Measurements from ENCODE around the gene NHEJ1. TPM values are rescaled to one million over a fixed set of nuclear protein-coding genes. Genes with fewer than 3 reads are reported as not detected.
A peak's percentile ranks its signal among the peaks of the same experiment; 100 is the strongest.

The NHEJ1 gene
- total RNA-seq, 1 experiment from 2014 or later = 11.5 TPM

DNA sequence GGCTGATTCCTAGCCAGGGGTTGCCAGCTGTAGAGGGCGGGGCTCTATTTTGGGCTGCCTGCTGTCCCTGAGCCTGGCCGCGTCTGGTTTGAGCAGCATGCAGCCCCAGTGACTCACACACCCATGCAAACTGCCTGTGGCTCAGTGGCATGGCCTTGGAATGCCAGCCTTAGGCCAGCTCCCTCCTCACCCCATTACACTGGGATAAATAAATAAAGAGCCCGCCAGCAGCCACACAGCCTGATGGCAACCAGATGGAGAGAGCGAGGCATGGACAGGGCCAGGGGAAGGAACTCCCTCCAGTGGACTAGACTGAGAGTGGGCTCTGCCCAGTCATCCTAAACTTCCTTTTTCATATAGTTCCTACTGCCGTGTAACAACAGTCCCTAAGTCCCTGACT is 18.3 kb downstream of the NHEJ1 start:
- CTCF ChIA-PET = interaction anchor here (1.1 to 2.3 kb wide), 6 partner anchors 9 to 161 kb away, joined by 3 to 7 read pairs (median 4); no protein-coding TSS in a partner anchor
- Mint-ChIP-seq H3K27me3 (ENCODE audit: insufficient read depth, unreplicated experiment) (no peaks in the 10 kb centered on the region), H3K36me3 (ENCODE audit: insufficient read depth, unreplicated experiment) (peaks cover 45% of the 10 kb centered on the region), H3K4me3 (ENCODE audit: unreplicated experiment) (no peak overlapping the region), H3K27ac (ENCODE audit: low read depth, unreplicated experiment) (peak overlapping the region; percentile 44), H3K4me1 (ENCODE audit: insufficient read depth, unreplicated experiment) (peaks cover 27% of the 10 kb centered on the region), H3K9me3 (ENCODE audit: unreplicated experiment) (no peaks in the 10 kb centered on the region)
- POLR2A ChIA-PET = interaction anchor here (0.5 kb wide), 1 partner anchor 278 kb away, joined by 3 read pairs; no protein-coding TSS in a partner anchor
- TF ChIP-seq, protein P1, sequence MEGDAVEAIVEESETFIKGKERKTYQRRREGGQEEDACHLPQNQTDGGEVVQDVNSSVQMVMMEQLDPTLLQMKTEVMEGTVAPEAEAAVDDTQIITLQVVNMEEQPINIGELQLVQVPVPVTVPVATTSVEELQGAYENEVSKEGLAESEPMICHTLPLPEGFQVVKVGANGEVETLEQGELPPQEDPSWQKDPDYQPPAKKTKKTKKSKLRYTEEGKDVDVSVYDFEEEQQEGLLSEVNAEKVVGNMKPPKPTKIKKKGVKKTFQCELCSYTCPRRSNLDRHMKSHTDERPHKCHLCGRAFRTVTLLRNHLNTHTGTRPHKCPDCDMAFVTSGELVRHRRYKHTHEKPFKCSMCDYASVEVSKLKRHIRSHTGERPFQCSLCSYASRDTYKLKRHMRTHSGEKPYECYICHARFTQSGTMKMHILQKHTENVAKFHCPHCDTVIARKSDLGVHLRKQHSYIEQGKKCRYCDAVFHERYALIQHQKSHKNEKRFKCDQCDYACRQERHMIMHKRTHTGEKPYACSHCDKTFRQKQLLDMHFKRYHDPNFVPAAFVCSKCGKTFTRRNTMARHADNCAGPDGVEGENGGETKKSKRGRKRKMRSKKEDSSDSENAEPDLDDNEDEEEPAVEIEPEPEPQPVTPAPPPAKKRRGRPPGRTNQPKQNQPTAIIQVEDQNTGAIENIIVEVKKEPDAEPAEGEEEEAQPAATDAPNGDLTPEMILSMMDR (IDR thresholded peaks at IDR 0.05; ENCODE audit: unreplicated experiment) = no peak
- BruUV-seq (replicated peaks) = no TSS peak
- DNase-seq (ENCODE audit: unreplicated experiment) = peak; percentile 88
- intact Hi-C loops (cut with micrococcal nuclease) = loop anchor here (2.0 kb wide), 1 partner anchor 18 kb away; no protein-coding TSS in a partner anchor

DNA sequence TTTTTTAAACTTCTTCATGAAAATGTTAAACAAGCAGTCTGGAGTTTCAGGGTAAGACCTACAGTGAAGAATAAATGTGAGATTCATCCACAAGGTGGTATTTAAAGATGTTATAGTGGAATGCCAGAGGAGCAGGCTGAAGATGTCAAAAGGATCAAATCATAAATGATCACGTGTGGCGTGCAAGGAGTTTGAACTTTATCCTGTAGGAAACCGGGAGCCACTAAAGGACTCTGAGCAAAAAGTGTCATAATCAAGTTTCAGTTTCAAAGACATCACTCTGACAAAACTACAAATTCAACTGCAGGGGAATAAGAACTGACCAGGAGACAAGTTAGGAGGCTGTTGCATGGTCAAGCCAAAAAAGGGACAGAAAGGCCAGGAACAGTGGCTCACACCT is 19.9 kb downstream of the NHEJ1 start:
- CTCF ChIA-PET = interaction anchor here (0.8 to 1.2 kb wide), 3 partner anchors 14 to 111 kb away, joined by 3 to 9 read pairs (median 6); no protein-coding TSS in a partner anchor
- Mint-ChIP-seq H3K36me3 (ENCODE audit: insufficient read depth, unreplicated experiment) (peaks cover 34% of the 10 kb centered on the region), H3K9me3 (ENCODE audit: unreplicated experiment) (no peaks in the 10 kb centered on the region), H3K4me1 (ENCODE audit: insufficient read depth, unreplicated experiment) (peaks cover 21% of the 10 kb centered on the region), H3K27me3 (ENCODE audit: insufficient read depth, unreplicated experiment) (no peaks in the 10 kb centered on the region), H3K27ac (ENCODE audit: low read depth, unreplicated experiment) (peak overlapping the region; percentile 75), H3K4me3 (ENCODE audit: unreplicated experiment) (no peak overlapping the region)
- POLR2A ChIA-PET = no interaction called here
- BruUV-seq (replicated peaks) = no TSS peak
- intact Hi-C loops (cut with micrococcal nuclease) = no loop called here
- no peak for DNase-seq (ENCODE audit: unreplicated experiment)
- TF ChIP-seq, protein P1 (IDR thresholded peaks at IDR 0.05; ENCODE audit: unreplicated experiment) = no peak

DNA sequence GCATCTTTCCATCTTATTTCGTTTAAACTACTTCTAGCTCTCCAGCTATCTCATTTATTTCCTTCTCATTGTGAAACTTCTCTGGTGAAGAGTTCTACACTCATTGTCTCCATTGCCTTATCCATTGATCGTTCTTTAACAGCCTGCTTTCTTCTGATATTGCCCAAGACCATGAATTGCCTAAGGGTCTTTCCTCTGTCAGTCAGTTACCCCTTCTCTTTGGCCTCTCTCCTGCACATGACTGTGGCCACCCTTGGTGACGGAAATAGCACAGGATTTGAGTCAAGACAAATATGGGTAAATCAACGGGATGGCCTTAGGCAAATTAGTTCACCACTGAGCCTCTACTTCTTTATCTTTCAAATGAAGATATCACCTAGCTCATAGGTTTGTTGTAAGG is 26.6 kb downstream of the NHEJ1 start:
- no peaks in the 10 kb centered on the region for H3K9me3 Mint-ChIP-seq (ENCODE audit: unreplicated experiment)
- intact Hi-C loops (cut with micrococcal nuclease) = no loop called here
- BruUV-seq (replicated peaks) = no TSS peak
- no peaks in the 10 kb centered on the region for H3K27me3 Mint-ChIP-seq (ENCODE audit: insufficient read depth, unreplicated experiment)
- H3K4me1 Mint-ChIP-seq (ENCODE audit: insufficient read depth, unreplicated experiment) = no peaks in the 10 kb centered on the region
- H3K4me3 Mint-ChIP-seq (ENCODE audit: unreplicated experiment) = no peak overlapping the region
- ChIA-PET POLR2A (interaction anchor here (1.4 kb wide), 1 partner anchor 17 kb away, joined by 3 read pairs; no protein-coding TSS in a partner anchor), CTCF (interaction anchor here (0.6 to 2.2 kb wide), 12 partner anchors 8 to 154 kb away, joined by 3 to 7 read pairs (median 4); partner anchors contain the start of gene NHEJ1)
- DNase-seq (ENCODE audit: unreplicated experiment) = no peak
- no peak overlapping the region for H3K27ac Mint-ChIP-seq (ENCODE audit: low read depth, unreplicated experiment)
- H3K36me3 Mint-ChIP-seq (ENCODE audit: insufficient read depth, unreplicated experiment) = peaks cover 3% of the 10 kb centered on the region
- TF ChIP-seq, protein P1 (IDR thresholded peaks at IDR 0.05; ENCODE audit: unreplicated experiment) = no peak

DNA sequence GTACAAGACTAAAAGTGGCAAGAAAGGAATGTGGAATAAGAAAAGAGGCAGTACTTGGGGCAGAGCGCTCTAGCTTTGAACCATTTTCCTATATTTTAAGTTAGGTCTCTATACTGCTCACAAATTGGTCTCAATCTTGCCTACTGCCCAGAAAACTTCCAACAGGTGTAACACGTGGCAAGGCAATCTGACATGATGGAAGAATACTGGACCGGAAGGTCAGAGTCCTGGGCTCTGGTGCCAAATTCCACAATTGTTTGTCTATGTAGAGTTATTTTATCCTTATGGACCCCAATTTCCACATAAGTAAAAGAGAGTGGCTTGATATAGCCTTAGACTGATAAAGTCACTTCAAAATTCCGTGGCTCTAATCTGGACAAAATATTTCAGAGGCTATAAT is 28.9 kb downstream of the NHEJ1 start:
- POLR2A ChIA-PET = no interaction called here
- DNase-seq (ENCODE audit: unreplicated experiment) = no peak
- H3K27ac Mint-ChIP-seq (ENCODE audit: low read depth, unreplicated experiment) = no peak overlapping the region
- CTCF ChIA-PET = interaction anchor here (0.6 to 4.9 kb wide), 6 partner anchors 12 to 122 kb away, joined by 3 to 31 read pairs (median 3); no protein-coding TSS in a partner anchor
- peaks cover 7% of the 10 kb centered on the region for H3K4me1 Mint-ChIP-seq (ENCODE audit: insufficient read depth, unreplicated experiment)
- H3K27me3 Mint-ChIP-seq (ENCODE audit: insufficient read depth, unreplicated experiment) = no peaks in the 10 kb centered on the region
- intact Hi-C loops (cut with micrococcal nuclease) = no loop called here
- H3K4me3 Mint-ChIP-seq (ENCODE audit: unreplicated experiment) = no peak overlapping the region
- no peaks in the 10 kb centered on the region for H3K36me3 Mint-ChIP-seq (ENCODE audit: insufficient read depth, unreplicated experiment)
- no TSS peak for BruUV-seq (replicated peaks)
- H3K9me3 Mint-ChIP-seq (ENCODE audit: unreplicated experiment) = no peaks in the 10 kb centered on the region
- TF ChIP-seq, protein P1 (IDR thresholded peaks at IDR 0.05; ENCODE audit: unreplicated experiment) = no peak
